IPS-18a (cell line): ENCODE results near the gene SCN1B.

Experiments
- H3K27ac ChIP-seq: one replicate; pipeline ENCODE4 v1.5.1; 2013; ENCODE audit warnings: low read length
- H3K27me3 ChIP-seq: one replicate; pipeline ENCODE4 v1.6.1; 2013; ENCODE audit warnings: mild to moderate bottlenecking, low read length; ENCODE audit not compliant: control insufficient read depth, insufficient read depth
- H3K36me3 ChIP-seq: one replicate; pipeline ENCODE4 v1.6.1; 2013; ENCODE audit warnings: low read depth, low read length; ENCODE audit not compliant: control insufficient read depth
- H3K4me1 ChIP-seq: one replicate; pipeline ENCODE4 v1.6.1; 2013; ENCODE audit warnings: low read depth, low read length; ENCODE audit not compliant: control insufficient read depth
- H3K4me3 ChIP-seq: one replicate; pipeline ENCODE4 v1.5.1; 2013; ENCODE audit warnings: low read length
- H3K9ac ChIP-seq: one replicate; pipeline ENCODE4 v1.6.1; 2013; ENCODE audit warnings: mild to moderate bottlenecking, low read length, moderate library complexity
- H3K9me3 ChIP-seq: one replicate; pipeline ENCODE4 v1.6.1; 2013; ENCODE audit warnings: low read depth, low read length; ENCODE audit not compliant: control insufficient read depth

The SCN1B gene

GRCh38 chr19:35055715-35056179 lies 25.5 kb downstream of the SCN1B start:
- Histone ChIP-seq H3K9ac (no peak overlapping the region), H3K27me3 (no peaks in the 10 kb centered on the region), H3K36me3 (no peaks in the 10 kb centered on the region), H3K9me3 (no peaks in the 10 kb centered on the region), H3K4me1 (peaks cover 8% of the 10 kb centered on the region), H3K27ac (peak overlapping the region; percentile 35), H3K4me3 (no peak overlapping the region)

- Histone ChIP-seq H3K9me3 (no peaks in the 10 kb centered on the region), H3K9ac (no peak overlapping the region), H3K36me3 (no peaks in the 10 kb centered on the region), H3K27me3 (no peaks in the 10 kb centered on the region), H3K27ac (peak overlapping the region; percentile 35), H3K4me3 (no peak overlapping the region), H3K4me1 (peaks cover 8% of the 10 kb centered on the region)
These were observed 26.3 kb downstream of the SCN1B start for GRCh38 chr19:35056513-35057063.

GRCh38 chr19:35058370-35058769 lies 28.1 kb downstream of the SCN1B start:
- H3K27me3 ChIP-seq = peaks cover 5% of the 10 kb centered on the region
- H3K27ac ChIP-seq = no peak overlapping the region
- H3K9me3 ChIP-seq = no peaks in the 10 kb centered on the region
- no peaks in the 10 kb centered on the region for H3K36me3 ChIP-seq
- no peak overlapping the region for H3K9ac ChIP-seq
- peaks cover 8% of the 10 kb centered on the region for H3K4me1 ChIP-seq
- no peak overlapping the region for H3K4me3 ChIP-seq

- peaks cover 11% of the 10 kb centered on the region for H3K27me3 ChIP-seq
- H3K9ac ChIP-seq = no peak overlapping the region
- no peaks in the 10 kb centered on the region for H3K9me3 ChIP-seq
- no peak overlapping the region for H3K27ac ChIP-seq
- peaks cover 8% of the 10 kb centered on the region for H3K4me1 ChIP-seq
- H3K4me3 ChIP-seq = no peak overlapping the region
- no peaks in the 10 kb centered on the region for H3K36me3 ChIP-seq
These were observed 28.9 kb downstream of the SCN1B start for GRCh38 chr19:35059006-35059798.

- H3K9me3 ChIP-seq = no peaks in the 10 kb centered on the region
- no peaks in the 10 kb centered on the region for H3K36me3 ChIP-seq
These were observed 29.5 kb downstream of the SCN1B start for GRCh38 chr19:35059799-35060091.

GRCh38 chr19:35060160-35060855 lies 30.0 kb downstream of the SCN1B start:
- Histone ChIP-seq H3K27ac (no peak overlapping the region), H3K4me3 (no peak overlapping the region), H3K36me3 (no peaks in the 10 kb centered on the region), H3K9ac (no peak overlapping the region), H3K27me3 (peaks cover 11% of the 10 kb centered on the region), H3K4me1 (peaks cover 8% of the 10 kb centered on the region), H3K9me3 (no peaks in the 10 kb centered on the region)

More at GRCh38 chr19:35059799-35060091, 29.5 kb downstream of the SCN1B start:
- H3K4me3 ChIP-seq = no peak overlapping the region
- no peak overlapping the region for H3K27ac ChIP-seq
- peaks cover 8% of the 10 kb centered on the region for H3K4me1 ChIP-seq
- H3K9ac ChIP-seq = no peak overlapping the region
- peaks cover 11% of the 10 kb centered on the region for H3K27me3 ChIP-seq

- H3K9me3 ChIP-seq = no peaks in the 10 kb centered on the region
- H3K27me3 ChIP-seq = peaks cover 11% of the 10 kb centered on the region
- H3K4me3 ChIP-seq = no peak overlapping the region
- no peaks in the 10 kb centered on the region for H3K36me3 ChIP-seq
- no peak overlapping the region for H3K9ac ChIP-seq
- no peak overlapping the region for H3K27ac ChIP-seq
- H3K4me1 ChIP-seq = no peaks in the 10 kb centered on the region
These were observed 31.5 kb downstream of the SCN1B start for GRCh38 chr19:35061583-35062373.

GRCh38 chr19:35062942-35063341 lies 32.7 kb downstream of the SCN1B start:
- Histone ChIP-seq H3K27me3 (peaks cover 11% of the 10 kb centered on the region), H3K4me3 (no peak overlapping the region), H3K36me3 (no peaks in the 10 kb centered on the region), H3K27ac (no peak overlapping the region), H3K4me1 (peaks cover under 1% of the 10 kb centered on the region), H3K9ac (no peak overlapping the region), H3K9me3 (no peaks in the 10 kb centered on the region)

GRCh38 chr19:35063940-35064818 lies 33.9 kb downstream of the SCN1B start:
- Histone ChIP-seq H3K4me3 (no peak overlapping the region), H3K4me1 (peaks cover 13% of the 10 kb centered on the region), H3K9ac (no peak overlapping the region), H3K9me3 (no peaks in the 10 kb centered on the region), H3K36me3 (no peaks in the 10 kb centered on the region), H3K27ac (no peak overlapping the region), H3K27me3 (peaks cover 11% of the 10 kb centered on the region)

- Histone ChIP-seq H3K27me3 (peaks cover 11% of the 10 kb centered on the region), H3K4me1 (peaks cover 18% of the 10 kb centered on the region)
These were observed 35.3 kb downstream of the SCN1B start for GRCh38 chr19:35065574-35065973.

More at GRCh38 chr19:35065574-35065973, 35.3 kb downstream of the SCN1B start:
- H3K27ac ChIP-seq = no peak overlapping the region
- no peak overlapping the region for H3K4me3 ChIP-seq
- H3K36me3 ChIP-seq = no peaks in the 10 kb centered on the region
- no peak overlapping the region for H3K9ac ChIP-seq
- H3K9me3 ChIP-seq = no peaks in the 10 kb centered on the region
